ENCODE results near the gene SLC4A1AP.
"Not testable (repeated sequence)": the region's sequence is repeated elsewhere in the genome, so short reads cannot be mapped to it uniquely, and the experiment has no call there.

The SLC4A1AP gene

DNA sequence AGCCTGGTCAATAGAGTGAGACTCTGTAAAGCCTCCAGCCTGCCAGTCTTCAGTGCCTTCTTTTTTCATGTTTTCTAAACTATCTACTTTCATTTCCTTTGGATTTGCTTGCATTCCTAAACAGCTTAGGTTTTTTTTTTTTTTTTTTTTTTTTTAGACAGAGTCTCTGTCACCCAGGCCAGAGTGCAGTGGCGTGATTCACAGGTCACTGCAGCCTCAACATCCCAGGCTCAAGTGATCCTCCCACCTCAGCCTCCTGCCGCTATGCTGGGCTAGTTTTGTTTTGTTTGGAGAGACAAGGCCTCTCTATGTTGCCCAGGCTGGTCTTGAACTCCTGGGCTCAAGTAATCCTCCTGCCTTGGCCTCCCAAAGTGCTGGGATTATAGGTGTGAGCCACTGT is 33.4 kb upstream of the SLC4A1AP start:
- not testable (repeated sequence) for H4K8ac ChIP-seq (ENCODE audit: low read depth, low read length); H3K14ac ChIP-seq (ENCODE audit: low read length); H3K18ac ChIP-seq (ENCODE audit: low read length); H3K4me2 ChIP-seq (ENCODE audit: insufficient read depth, low read length, poor library complexity, severe bottlenecking); H2AK5ac ChIP-seq (ENCODE audit: low read depth, low read length); H3K9ac ChIP-seq (ENCODE audit: low read depth, low read length, poor library complexity); H3K9me3 ChIP-seq (replicated peaks in 1 of 2; ENCODE audit: control insufficient read depth in 2 of 2, insufficient read depth in 1 of 2, low read depth in 1 of 2, low read length in 2 of 2); H3K4me3 ChIP-seq (ENCODE audit: low read length in 2 of 2); DNase-seq (ENCODE audit: low spot score); H3K79me1 ChIP-seq (ENCODE audit: low read depth, low read length); H3K4ac ChIP-seq (ENCODE audit: low read length); H2BK12ac ChIP-seq (ENCODE audit: low read length); H3K27me3 ChIP-seq (ENCODE audit: control insufficient read depth in 3 of 3, insufficient read depth in 3 of 3, low read depth in 1 of 3, low read length in 3 of 3); H3K23ac ChIP-seq (ENCODE audit: low read depth, low read length, poor library complexity); H4K91ac ChIP-seq (ENCODE audit: low read depth, low read length, poor library complexity); H3K4me1 ChIP-seq (ENCODE audit: control insufficient read depth in 2 of 2, insufficient read depth in 1 of 2, low read depth in 1 of 2, low read length in 2 of 2); H2AFZ ChIP-seq (ENCODE audit: low read length); H3K27ac ChIP-seq (replicated peaks; ENCODE audit: low read length); H2BK120ac ChIP-seq (ENCODE audit: low read depth, low read length); H2BK15ac ChIP-seq (ENCODE audit: low read length); H2BK5ac ChIP-seq (ENCODE audit: low read length)
- no CpG with 5 or more reads among the region's 2 CpGs for WGBS, 2 donors (ENCODE audit: extremely low coverage in 2 of 2, insufficient read length in 2 of 2, insufficient replicate concordance in 1 of 2)
- peaks cover 12 to 52% of the 10 kb centered on the region in 2 donors for H3K36me3 ChIP-seq (replicated peaks in 1 of 2; ENCODE audit: control insufficient read depth in 2 of 2, insufficient read depth in 2 of 2, low read length in 2 of 2)

DNA sequence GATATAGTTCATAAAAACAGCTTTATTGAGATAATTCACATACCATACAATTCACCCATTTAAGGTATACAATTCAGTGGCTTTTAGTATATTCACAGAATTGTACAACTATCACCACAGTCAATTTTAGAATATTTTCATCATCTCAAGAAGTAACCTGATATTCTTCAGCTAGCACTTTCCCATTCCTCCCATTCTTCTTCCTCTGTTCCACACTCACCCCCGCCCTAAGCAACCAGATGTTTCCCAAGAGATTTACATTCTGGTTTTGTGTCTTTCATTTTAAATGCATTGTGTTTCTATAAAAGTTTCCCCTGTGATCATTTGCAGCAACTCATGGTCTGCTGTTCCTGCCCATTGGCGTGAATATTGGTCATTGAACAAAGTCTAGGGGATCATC is 29.4 kb upstream of the SLC4A1AP start:
- Histone ChIP-seq H4K91ac (ENCODE audit: low read depth, low read length, poor library complexity) (no peak overlapping the region), H4K8ac (ENCODE audit: low read depth, low read length) (no peak overlapping the region), H3K9me3 (replicated peaks in 1 of 2; ENCODE audit: control insufficient read depth in 2 of 2, insufficient read depth in 1 of 2, low read depth in 1 of 2, low read length in 2 of 2) (no peaks in the 10 kb centered on the region), H3K9ac (ENCODE audit: low read depth, low read length, poor library complexity) (no peak overlapping the region), H3K79me1 (ENCODE audit: low read depth, low read length) (no peaks in the 10 kb centered on the region), H2BK15ac (ENCODE audit: low read length) (no peak overlapping the region), H3K36me3 (replicated peaks in 1 of 2; ENCODE audit: control insufficient read depth in 2 of 2, insufficient read depth in 2 of 2, low read length in 2 of 2) (peaks cover 20 to 90% of the 10 kb centered on the region in 2 donors), H2BK12ac (ENCODE audit: low read length) (no peak overlapping the region), H3K4me1 (ENCODE audit: control insufficient read depth in 2 of 2, insufficient read depth in 1 of 2, low read depth in 1 of 2, low read length in 2 of 2) (peaks cover 0 to 2% of the 10 kb centered on the region in 2 donors), H3K14ac (ENCODE audit: low read length) (no peak overlapping the region), H3K4ac (ENCODE audit: low read length) (no peak overlapping the region), H2BK5ac (ENCODE audit: low read length) (no peak overlapping the region), H3K23ac (ENCODE audit: low read depth, low read length, poor library complexity) (no peak overlapping the region), H3K4me3 (ENCODE audit: low read length in 2 of 2) (no peak overlapping the region), H3K4me2 (ENCODE audit: insufficient read depth, low read length, poor library complexity, severe bottlenecking) (no peak overlapping the region), H3K18ac (ENCODE audit: low read length) (no peak overlapping the region), H2BK120ac (ENCODE audit: low read depth, low read length) (no peak overlapping the region), H3K27me3 (ENCODE audit: control insufficient read depth in 3 of 3, insufficient read depth in 3 of 3, low read depth in 1 of 3, low read length in 3 of 3) (no peaks in the 10 kb centered on the region), H2AFZ (ENCODE audit: low read length) (no peak overlapping the region), H2AK5ac (ENCODE audit: low read depth, low read length) (no peak overlapping the region), H3K27ac (replicated peaks; ENCODE audit: low read length) (no peak overlapping the region)
- no CpG with 5 or more reads among the region's 2 CpGs for whole genome bisulfite sequencing, 2 donors (ENCODE audit: extremely low coverage in 2 of 2, insufficient read length in 2 of 2, insufficient replicate concordance in 1 of 2)
- DNase-seq (ENCODE audit: low spot score): no peak

DNA sequence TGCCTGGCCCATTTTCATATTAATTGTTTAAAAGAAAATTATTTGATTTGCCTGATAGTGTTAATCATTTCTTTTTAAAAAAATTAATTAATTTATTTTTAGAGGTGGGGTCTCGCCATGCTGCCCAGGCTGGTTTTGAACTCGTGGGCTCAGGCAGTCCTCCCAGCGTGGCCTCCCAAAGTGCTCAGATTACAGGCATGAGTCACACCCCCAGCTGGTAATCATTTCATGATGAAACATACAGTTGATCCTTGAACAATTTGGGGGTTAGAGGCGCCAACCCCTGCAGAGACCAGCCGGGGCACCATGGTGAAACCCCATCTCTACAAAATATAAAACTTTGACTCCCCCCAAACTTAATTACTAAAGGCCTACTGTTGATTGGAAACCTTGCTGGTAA is 26.9 kb upstream of the SLC4A1AP start:
- Histone ChIP-seq H3K14ac (ENCODE audit: low read length) (no peak overlapping the region), H3K4ac (ENCODE audit: low read length) (no peak overlapping the region), H2AFZ (ENCODE audit: low read length) (no peak overlapping the region), H3K79me1 (ENCODE audit: low read depth, low read length) (no peaks in the 10 kb centered on the region), H3K27ac (replicated peaks; ENCODE audit: low read length) (no peak overlapping the region), H3K4me3 (ENCODE audit: low read length in 2 of 2) (no peak overlapping the region), H3K4me1 (ENCODE audit: control insufficient read depth in 2 of 2, insufficient read depth in 1 of 2, low read depth in 1 of 2, low read length in 2 of 2) (no peaks in the 10 kb centered on the region), H3K4me2 (ENCODE audit: insufficient read depth, low read length, poor library complexity, severe bottlenecking) (no peak overlapping the region), H3K23ac (ENCODE audit: low read depth, low read length, poor library complexity) (no peak overlapping the region), H3K18ac (ENCODE audit: low read length) (no peak overlapping the region), H2BK12ac (ENCODE audit: low read length) (no peak overlapping the region), H4K91ac (ENCODE audit: low read depth, low read length, poor library complexity) (no peak overlapping the region), H3K9ac (ENCODE audit: low read depth, low read length, poor library complexity) (no peak overlapping the region), H2BK5ac (ENCODE audit: low read length) (no peak overlapping the region), H3K27me3 (ENCODE audit: control insufficient read depth in 3 of 3, insufficient read depth in 3 of 3, low read depth in 1 of 3, low read length in 3 of 3) (no peaks in the 10 kb centered on the region), H2BK120ac (ENCODE audit: low read depth, low read length) (no peak overlapping the region), H2AK5ac (ENCODE audit: low read depth, low read length) (no peak overlapping the region), H4K8ac (ENCODE audit: low read depth, low read length) (no peak overlapping the region), H3K36me3 (replicated peaks in 1 of 2; ENCODE audit: control insufficient read depth in 2 of 2, insufficient read depth in 2 of 2, low read length in 2 of 2) (peaks cover 24 to 100% of the 10 kb centered on the region in 2 donors), H3K9me3 (replicated peaks in 1 of 2; ENCODE audit: control insufficient read depth in 2 of 2, insufficient read depth in 1 of 2, low read depth in 1 of 2, low read length in 2 of 2) (no peaks in the 10 kb centered on the region), H2BK15ac (ENCODE audit: low read length) (no peak overlapping the region)
- DNase-seq (ENCODE audit: low spot score): no peak
- no CpG with 5 or more reads among the region's 5 CpGs for WGBS, 2 donors (ENCODE audit: extremely low coverage in 2 of 2, insufficient read length in 2 of 2, insufficient replicate concordance in 1 of 2)

DNA sequence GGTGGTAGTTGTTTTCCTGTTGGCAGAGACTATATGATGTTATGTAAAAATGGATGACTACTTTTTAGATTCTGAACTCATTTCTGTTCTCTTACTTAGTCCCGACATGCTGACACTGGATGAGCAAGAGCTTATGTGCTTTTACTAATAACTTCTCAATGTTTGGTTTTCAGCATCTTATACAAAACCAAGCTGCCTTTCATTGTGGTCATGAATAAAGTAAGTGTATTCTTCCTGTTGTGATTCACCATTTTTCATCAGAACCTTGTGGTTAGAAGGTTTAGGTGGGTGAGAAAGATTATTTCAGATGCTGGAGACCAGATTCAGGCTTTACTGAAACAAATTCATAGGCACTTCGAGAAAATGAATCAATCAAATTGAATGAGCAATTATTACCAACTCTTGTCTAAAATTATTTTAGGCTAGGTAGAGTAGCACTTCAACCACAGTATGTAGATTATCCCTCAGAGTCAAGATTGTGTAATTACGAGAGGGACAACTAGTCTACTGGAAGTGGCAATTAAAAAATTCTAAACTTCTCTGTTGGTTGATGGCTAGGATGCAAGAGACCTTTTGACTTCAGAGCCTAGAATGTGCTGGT is 25.6 kb upstream of the SLC4A1AP start:
- WGBS, 2 donors (ENCODE audit: extremely low coverage in 2 of 2, insufficient read length in 2 of 2, insufficient replicate concordance in 1 of 2): no CpG with 5 or more reads among the region's 3 CpGs
- H3K36me3 ChIP-seq (replicated peaks in 1 of 2; ENCODE audit: control insufficient read depth in 2 of 2, insufficient read depth in 2 of 2, low read length in 2 of 2): peaks cover 21 to 99% of the 10 kb centered on the region in 2 donors

More for the DNA sequence above, 25.6 kb upstream of the SLC4A1AP start:
- Histone ChIP-seq H4K8ac (ENCODE audit: low read depth, low read length) (no peak overlapping the region), H3K4me3 (ENCODE audit: low read length in 2 of 2) (no peak overlapping the region), H4K91ac (ENCODE audit: low read depth, low read length, poor library complexity) (no peak overlapping the region), H2BK12ac (ENCODE audit: low read length) (no peak overlapping the region), H3K23ac (ENCODE audit: low read depth, low read length, poor library complexity) (no peak overlapping the region), H3K27ac (replicated peaks; ENCODE audit: low read length) (no peak overlapping the region), H3K18ac (ENCODE audit: low read length) (no peak overlapping the region), H2BK120ac (ENCODE audit: low read depth, low read length) (no peak overlapping the region), H3K4me1 (ENCODE audit: control insufficient read depth in 2 of 2, insufficient read depth in 1 of 2, low read depth in 1 of 2, low read length in 2 of 2) (no peaks in the 10 kb centered on the region), H3K79me1 (ENCODE audit: low read depth, low read length) (no peaks in the 10 kb centered on the region), H3K9ac (ENCODE audit: low read depth, low read length, poor library complexity) (no peak overlapping the region), H2AK5ac (ENCODE audit: low read depth, low read length) (no peak overlapping the region), H3K4ac (ENCODE audit: low read length) (no peak overlapping the region), H2AFZ (ENCODE audit: low read length) (no peak overlapping the region), H3K4me2 (ENCODE audit: insufficient read depth, low read length, poor library complexity, severe bottlenecking) (no peak overlapping the region), H3K9me3 (replicated peaks in 1 of 2; ENCODE audit: control insufficient read depth in 2 of 2, insufficient read depth in 1 of 2, low read depth in 1 of 2, low read length in 2 of 2) (no peaks in the 10 kb centered on the region), H3K14ac (ENCODE audit: low read length) (no peak overlapping the region), H2BK5ac (ENCODE audit: low read length) (no peak overlapping the region), H2BK15ac (ENCODE audit: low read length) (no peak overlapping the region), H3K27me3 (ENCODE audit: control insufficient read depth in 3 of 3, insufficient read depth in 3 of 3, low read depth in 1 of 3, low read length in 3 of 3) (no peaks in the 10 kb centered on the region)
- DNase-seq (ENCODE audit: low spot score): no peak

Measured in neuronal stem cell (in vitro differentiated cells).